Sigmoid colon (tissue), 7 donors: ENCODE results near the gene SCN4B. TPM values are rescaled to one million over a fixed set of nuclear protein-coding genes. Genes with fewer than 3 reads are reported as not detected.

Experiments
- DNase-seq: peaks from one replicate; pipeline ENCODE4 v3.0.0-alpha.2; 2019
- H3K27ac ChIP-seq, 4 donors: fragments of 200-600 bp; sonication (generic); one replicate each; pipeline ENCODE4 v1.5.1; 2016 to 2019; ENCODE audit warnings: mild to moderate bottlenecking in 1 of 4
- H3K27me3 ChIP-seq, 3 donors: fragments of 200-600 bp; sonication (generic); one replicate each; pipeline ENCODE4 v1.5.1; 2019; ENCODE audit warnings: mild to moderate bottlenecking in 1 of 3
- H3K36me3 ChIP-seq, 4 donors: fragments of 200-600 bp; sonication (generic); one replicate each; pipeline ENCODE4 v1.5.1; 2016 to 2019
- H3K4me1 ChIP-seq, 4 donors: fragments of 200-600 bp; sonication (generic); one replicate each; pipeline ENCODE4 v1.5.1; 2017 to 2019
- H3K4me3 ChIP-seq, 4 donors: fragments of 200-600 bp; sonication (generic); one replicate each; pipeline ENCODE4 v1.5.1; 2017 to 2019; ENCODE audit warnings: mild to moderate bottlenecking in 2 of 4, moderate library complexity in 1 of 4
- H3K9me3 ChIP-seq, 4 donors: fragments of 200-600 bp in 3 of 4; sonication (generic) in 3 of 4; one replicate each; pipeline versions ENCODE4 v1.5.1 to v1.6.1; 2013 to 2019
- EP300 ChIP-seq, 4 donors: sonication (generic); formaldehyde crosslinking; IDR thresholded peaks; one replicate each; pipeline ENCODE4 v1.6.1; 2017; ENCODE audit warnings: antibody characterized with exemption in 4 of 4
- POLR2A ChIP-seq, 2 donors: fragments of 450-650 bp; IDR thresholded peaks; one replicate each; pipeline ENCODE4 v1.6.1; 2016; ENCODE audit warnings: antibody characterized with exemption in 2 of 2, mild to moderate bottlenecking in 2 of 2, moderate library complexity in 2 of 2
- POLR2AphosphoS5 ChIP-seq, 4 donors: sonication (generic); formaldehyde crosslinking; IDR thresholded peaks; one replicate each; pipeline ENCODE4 v1.6.1; 2017; ENCODE audit warnings: antibody characterized with exemption in 4 of 4
- WGBS, 2 donors: extraction: QIAGEN DNeasy Blood & Tissue Kit; methylation state at CpG; one replicate each; pipeline ENCODE4 v1.1.7; 2013; 5-methylcytosine and 5-hydroxymethylcytosine counted together
- intact Hi-C: fragments of 100-400 bp; cut with DNase I; formaldehyde crosslinking; loops from one replicate; pipeline ENCODE4 v1.15.1; 2023
- polyA plus RNA-seq, 3 donors: library from polyadenylated mRNA; stranded (reverse); fragments of 200-250 nt; gene quantifications; one replicate each; pipeline ENCODE4 v1.2.3, GENCODE V29; 2013
- total RNA-seq, 4 donors: library from RNA; depleted of rRNA; stranded (reverse); fragments of >200 nt; gene quantifications; one replicate each; pipeline ENCODE4 v1.1.0, GENCODE V29; 2016
- TF ChIP-seq, protein P1 (sequence below), 4 experiments: fragments of 450-650 bp in 3 of 4; fragments of 200-600 bp in 1 of 4; IDR thresholded peaks; one replicate each; pipeline ENCODE4 v1.5.1; 2016 to 2019; ENCODE audit warnings: antibody characterized with exemption in 4 of 4, mild to moderate bottlenecking in 3 of 4, moderate library complexity in 2 of 4
- donor health status: healthy with polysubstance abuse.
- donor health status: Bipolar disorder and iron deficiency.
- donor health status: healthy.

Gene SCN4B
- total and polyA plus RNA-seq, 7 donors = 0.92 to 2.2 (median 1.3) TPM

- no peaks in the 10 kb centered on the region for H3K4me1 ChIP-seq
- TF ChIP-seq POLR2A (IDR thresholded peaks at IDR 0.05) (no peak), POLR2AphosphoS5 (IDR thresholded peaks at IDR 0.05) (no peak), EP300 (IDR thresholded peaks at IDR 0.05) (no peak)
- TF ChIP-seq, protein P1, sequence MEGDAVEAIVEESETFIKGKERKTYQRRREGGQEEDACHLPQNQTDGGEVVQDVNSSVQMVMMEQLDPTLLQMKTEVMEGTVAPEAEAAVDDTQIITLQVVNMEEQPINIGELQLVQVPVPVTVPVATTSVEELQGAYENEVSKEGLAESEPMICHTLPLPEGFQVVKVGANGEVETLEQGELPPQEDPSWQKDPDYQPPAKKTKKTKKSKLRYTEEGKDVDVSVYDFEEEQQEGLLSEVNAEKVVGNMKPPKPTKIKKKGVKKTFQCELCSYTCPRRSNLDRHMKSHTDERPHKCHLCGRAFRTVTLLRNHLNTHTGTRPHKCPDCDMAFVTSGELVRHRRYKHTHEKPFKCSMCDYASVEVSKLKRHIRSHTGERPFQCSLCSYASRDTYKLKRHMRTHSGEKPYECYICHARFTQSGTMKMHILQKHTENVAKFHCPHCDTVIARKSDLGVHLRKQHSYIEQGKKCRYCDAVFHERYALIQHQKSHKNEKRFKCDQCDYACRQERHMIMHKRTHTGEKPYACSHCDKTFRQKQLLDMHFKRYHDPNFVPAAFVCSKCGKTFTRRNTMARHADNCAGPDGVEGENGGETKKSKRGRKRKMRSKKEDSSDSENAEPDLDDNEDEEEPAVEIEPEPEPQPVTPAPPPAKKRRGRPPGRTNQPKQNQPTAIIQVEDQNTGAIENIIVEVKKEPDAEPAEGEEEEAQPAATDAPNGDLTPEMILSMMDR (IDR thresholded peaks at IDR 0.05) = no peak
- no peaks in the 10 kb centered on the region for H3K9me3 ChIP-seq
- H3K4me3 ChIP-seq = no peak overlapping the region
- DNase-seq = no peak
- no peaks in the 10 kb centered on the region for H3K27me3 ChIP-seq
- intact Hi-C loops = no loop called here
- no peak overlapping the region for H3K27ac ChIP-seq
- WGBS, 2 donors = 77 to 84% methylated on average over 4 of the region's 4 CpGs
- H3K36me3 ChIP-seq = no peaks in the 10 kb centered on the region
Observed at GRCh38 chr11:118105657-118106305, 46.8 kb downstream of the SCN4B start.

GRCh38 chr11:118104491-118104890, 48.1 kb downstream of the SCN4B start:
- no peak for DNase-seq
- H3K4me3 ChIP-seq = no peak overlapping the region
- intact Hi-C loops = no loop called here
- no peak for TF ChIP-seq EP300 (IDR thresholded peaks at IDR 0.05)
- TF ChIP-seq, protein P1 (IDR thresholded peaks at IDR 0.05) = no peak
- TF ChIP-seq POLR2A (IDR thresholded peaks at IDR 0.05) = no peak
- no peak for TF ChIP-seq POLR2AphosphoS5 (IDR thresholded peaks at IDR 0.05)
- WGBS, 2 donors = 95 to 97% methylated on average over 6 of the region's 6 CpGs
- no peaks in the 10 kb centered on the region for H3K36me3 ChIP-seq
- no peaks in the 10 kb centered on the region for H3K27me3 ChIP-seq
- H3K27ac ChIP-seq = no peak overlapping the region
- H3K9me3 ChIP-seq = no peaks in the 10 kb centered on the region
- H3K4me1 ChIP-seq = no peaks in the 10 kb centered on the region

DNA sequence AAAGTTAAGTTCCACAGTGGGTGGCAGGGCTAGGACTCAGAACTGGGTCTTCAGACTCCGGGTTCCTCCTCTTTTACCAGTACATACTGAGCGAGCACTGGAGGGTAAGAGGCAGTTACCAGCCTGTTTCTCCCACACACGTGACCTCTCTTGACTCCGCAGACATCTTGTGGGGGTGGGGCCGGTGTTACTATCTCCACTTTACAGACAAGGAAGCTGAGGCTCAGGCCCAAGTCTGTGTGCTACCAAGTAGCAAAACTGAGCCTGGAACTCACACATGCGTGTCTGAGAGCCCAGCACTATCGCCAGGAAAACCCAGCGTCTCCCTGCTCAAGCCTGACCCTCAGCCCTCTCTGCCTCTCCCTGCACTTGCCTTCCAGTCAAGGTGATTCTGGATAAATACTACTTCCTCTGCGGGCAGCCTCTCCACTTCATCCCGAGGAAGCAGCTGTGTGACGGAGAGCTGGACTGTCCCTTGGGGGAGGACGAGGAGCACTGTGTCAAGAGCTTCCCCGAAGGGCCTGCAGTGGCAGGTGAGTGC, 49.8 kb downstream of the SCN4B start:
- Histone ChIP-seq H3K9me3 (no peaks in the 10 kb centered on the region), H3K27me3 (no peaks in the 10 kb centered on the region), H3K4me1 (no peaks in the 10 kb centered on the region), H3K36me3 (no peaks in the 10 kb centered on the region), H3K4me3 (no peak overlapping the region), H3K27ac (no peak overlapping the region)
- 79 to 84% methylated on average over 13 of the region's 13 CpGs for WGBS, 2 donors
- no peak for DNase-seq
- TF ChIP-seq POLR2A (IDR thresholded peaks at IDR 0.05) = no peak
- TF ChIP-seq, protein P1 (IDR thresholded peaks at IDR 0.05) = no peak
- no peak for TF ChIP-seq POLR2AphosphoS5 (IDR thresholded peaks at IDR 0.05)
- no peak for TF ChIP-seq EP300 (IDR thresholded peaks at IDR 0.05)
- intact Hi-C loops = no loop called here

DNA sequence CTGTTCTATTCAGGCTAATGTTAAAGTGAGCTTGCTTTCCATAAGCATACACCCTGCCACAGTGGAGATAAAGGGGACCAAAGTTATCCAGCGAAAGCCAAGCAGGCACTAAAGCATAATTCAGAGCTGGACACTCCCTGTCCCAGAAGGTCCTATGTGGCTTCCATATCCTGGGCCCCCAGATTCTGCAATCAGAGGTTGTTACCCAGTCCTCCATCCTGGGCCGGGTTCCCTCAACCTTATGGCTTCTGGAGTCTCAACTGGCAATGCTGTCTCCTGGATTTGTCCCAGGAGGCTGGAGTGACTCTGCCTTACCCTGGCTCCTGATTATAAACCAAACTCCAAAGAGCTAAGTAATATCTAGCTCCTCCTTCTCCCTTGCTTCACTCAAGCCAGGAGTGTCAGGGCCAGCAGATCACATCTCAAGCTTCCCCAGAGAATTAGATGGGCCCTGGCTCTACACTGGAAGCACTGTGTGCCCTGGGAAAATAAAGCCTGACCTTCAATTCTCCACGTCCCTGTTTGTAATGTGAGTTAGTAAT, 51.9 kb downstream of the SCN4B start:
- no peak for DNase-seq
- Histone ChIP-seq H3K4me1 (no peaks in the 10 kb centered on the region), H3K27me3 (no peaks in the 10 kb centered on the region), H3K36me3 (no peaks in the 10 kb centered on the region), H3K4me3 (no peak overlapping the region), H3K27ac (no peak overlapping the region), H3K9me3 (no peaks in the 10 kb centered on the region)
- 78 to 84% methylated on average over 3 of the region's 3 CpGs for WGBS, 2 donors
- TF ChIP-seq POLR2AphosphoS5 (IDR thresholded peaks at IDR 0.05) = no peak
- no peak for TF ChIP-seq EP300 (IDR thresholded peaks at IDR 0.05)
- no peak for TF ChIP-seq POLR2A (IDR thresholded peaks at IDR 0.05)
- TF ChIP-seq, protein P1 (IDR thresholded peaks at IDR 0.05) = no peak
- intact Hi-C loops = no loop called here
